K562 (cell line): Measurements from ENCODE around the gene BMF. TPM values are rescaled to one million over a fixed set of nuclear protein-coding genes. Genes with fewer than 3 reads are reported as not detected.

Experiments
- CBX1 ChIP-seq: sonication (generic); IDR thresholded peaks from 2 replicates; pipeline ENCODE4 v1.6.1; 2016; ENCODE audit warnings: antibody characterized with exemption, low read depth, mild to moderate bottlenecking
- KAT2B ChIP-seq: IDR thresholded peaks from one replicate; pipeline ENCODE4 v1.6.1; 2012; ENCODE audit warnings: low read depth, mild to moderate bottlenecking, control low read depth, inconsistent platforms, low read length, moderate library complexity
- MNT ChIP-seq, 2 experiments: fragments of 450-650 bp; conservative IDR thresholded peaks; 2 replicates each; pipeline ENCODE4 v1.6.1; 2017; ENCODE audit warnings: mild to moderate bottlenecking in 2 of 2, moderate library complexity in 2 of 2
- MXI1 ChIP-seq: IDR thresholded peaks from 2 replicates; pipeline ENCODE4 v1.6.1; 2011; ENCODE audit warnings: low read depth, mild to moderate bottlenecking, improper control_type of control experiment, low read length
- MYBL2 ChIP-seq, 2 experiments: fragments of 450-650 bp in 1 of 2; sonication (generic) in 1 of 2; formaldehyde crosslinking in 1 of 2; IDR thresholded peaks; 2 replicates each; pipeline versions ENCODE4 v1.6.1 to v1.8.1; 2017 to 2022; ENCODE audit warnings: borderline replicate concordance in 1 of 2, inconsistent platforms in 1 of 2, low read depth in 1 of 2, mild to moderate bottlenecking in 1 of 2, missing genetic modification reagents in 1 of 2, moderate library complexity in 1 of 2
- NCOA1 ChIP-seq: fragments of 450-650 bp; IDR thresholded peaks from 2 replicates; pipeline ENCODE4 v1.6.1; 2016; ENCODE audit warnings: low read depth
- NELFE ChIP-seq: IDR thresholded peaks from 2 replicates; pipeline ENCODE4 v1.6.1; 2011; ENCODE audit warnings: mild to moderate bottlenecking; ENCODE audit not compliant: insufficient read depth, insufficient read length
- PBX2 ChIP-seq, 2 experiments: IDR thresholded peaks in 1 of 2; conservative IDR thresholded peaks in 1 of 2; 2 replicates each; pipeline ENCODE4 v1.6.1; 2016; ENCODE audit warnings: low read depth in 2 of 2, mild to moderate bottlenecking in 1 of 2, missing compliant biosample characterization in 1 of 2, missing genetic modification characterization in 1 of 2, moderate library complexity in 1 of 2
- RFX1 ChIP-seq: fragments of 450-650 bp; IDR thresholded peaks from 2 replicates; pipeline ENCODE4 v1.6.1; 2016; ENCODE audit warnings: mild to moderate bottlenecking, moderate library complexity
- ZNF318 ChIP-seq, 2 experiments: fragments of 450-650 bp; IDR thresholded peaks; 2 replicates each; pipeline ENCODE4 v1.6.1; 2016; ENCODE audit warnings: mild to moderate bottlenecking in 2 of 2, borderline replicate concordance in 1 of 2, low read depth in 1 of 2, moderate library complexity in 1 of 2
- ZNF778 ChIP-seq: fragments of 450-650 bp; formaldehyde crosslinking; IDR thresholded peaks from 2 replicates; pipeline ENCODE4 v1.4.0; 2020; ENCODE audit warnings: mild to moderate bottlenecking, moderate library complexity
- ZSCAN29 ChIP-seq: fragments of 450-650 bp; IDR thresholded peaks from 2 replicates; pipeline ENCODE4 v1.6.1; 2017
- polyA plus RNA-seq, 8 experiments: library from polyadenylated mRNA; depleted of rRNA in 4 of 8; stranded (reverse) in 5 of 8; unstranded in 3 of 8; fragments of >200 nt; fragmentation: Nextera tagmentation in 2 of 8; fragmentation: Illumina TruSeq in 1 of 8; extraction: Ambion mirVana in 2 of 8; extraction: Trizol in 1 of 8; gene quantifications; 2 replicates each; pipeline versions ENCODE4 v1.2.1 to v1.2.3, GENCODE V29; 2011 to 2014; ENCODE audit warnings: inconsistent platforms in 1 of 8, missing spikeins in 1 of 8
- total RNA-seq, 7 experiments: library from RNA; depleted of rRNA in 6 of 7; stranded (reverse); fragments of >200 nt in 6 of 7; fragmentation: Illumina TruSeq in 2 of 7; extraction: Trizol in 2 of 7; gene quantifications; 2 replicates each; pipeline versions ENCODE4 v1.2.1 to v1.2.3, GENCODE V29; 2011 to 2021; ENCODE audit warnings: low replicate concordance in 1 of 7
- TF ChIP-seq, protein P1 (sequence below): sonication (generic); formaldehyde crosslinking; IDR thresholded peaks from 2 replicates; pipeline ENCODE4 v1.4.0; 2020; ENCODE audit warnings: mild to moderate bottlenecking, missing genetic modification reagents

BMF gene
- total and polyA plus RNA-seq, 9 of the 15 experiments (the other 6 are each of a cell fraction or from before 2014, with no cell fraction given) = 0.25 to 0.91 (median 0.59) TPM; not detected in 2

GRCh38 chr15:40080847-40081246 is 27.8 kb downstream of the BMF start (continued):
- TF ChIP-seq, protein P1, sequence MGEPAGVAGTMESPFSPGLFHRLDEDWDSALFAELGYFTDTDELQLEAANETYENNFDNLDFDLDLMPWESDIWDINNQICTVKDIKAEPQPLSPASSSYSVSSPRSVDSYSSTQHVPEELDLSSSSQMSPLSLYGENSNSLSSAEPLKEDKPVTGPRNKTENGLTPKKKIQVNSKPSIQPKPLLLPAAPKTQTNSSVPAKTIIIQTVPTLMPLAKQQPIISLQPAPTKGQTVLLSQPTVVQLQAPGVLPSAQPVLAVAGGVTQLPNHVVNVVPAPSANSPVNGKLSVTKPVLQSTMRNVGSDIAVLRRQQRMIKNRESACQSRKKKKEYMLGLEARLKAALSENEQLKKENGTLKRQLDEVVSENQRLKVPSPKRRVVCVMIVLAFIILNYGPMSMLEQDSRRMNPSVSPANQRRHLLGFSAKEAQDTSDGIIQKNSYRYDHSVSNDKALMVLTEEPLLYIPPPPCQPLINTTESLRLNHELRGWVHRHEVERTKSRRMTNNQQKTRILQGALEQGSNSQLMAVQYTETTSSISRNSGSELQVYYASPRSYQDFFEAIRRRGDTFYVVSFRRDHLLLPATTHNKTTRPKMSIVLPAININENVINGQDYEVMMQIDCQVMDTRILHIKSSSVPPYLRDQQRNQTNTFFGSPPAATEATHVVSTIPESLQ = no peak
- TF ChIP-seq RFX1 = no peak
- TF ChIP-seq MYBL2 (IDR thresholded peaks at IDR 0.05; ENCODE audit: low read depth) = no peak
- no peak for TF ChIP-seq MYBL2 (CRISPR knock-in tag; IDR thresholded peaks at IDR 0.05; ENCODE audit: borderline replicate concordance)
- no peak for TF ChIP-seq KAT2B
- TF ChIP-seq NCOA1 = 0 out of 2 replicates have a peak, but pooled peaks have one; percentile 24
- no peak for TF ChIP-seq ZNF318 (IDR thresholded peaks at IDR 0.05; ENCODE audit: borderline replicate concordance in 1 of 2, low read depth in 1 of 2)
- TF ChIP-seq CBX1 = no peak
- TF ChIP-seq NELFE = no peak
- TF ChIP-seq MXI1 = no peak
- TF ChIP-seq PBX2 (CRISPR knock-in tag; IDR thresholded peaks at IDR 0.05; ENCODE audit: low read depth) = no peak
- no peak for TF ChIP-seq PBX2 (tag; conservative IDR thresholded peaks at IDR 0.05; ENCODE audit: low read depth)
- TF ChIP-seq ZNF778 (CRISPR knock-in tag) = no peak
- no peak for TF ChIP-seq ZSCAN29
- TF ChIP-seq MNT (conservative IDR thresholded peaks at IDR 0.05) = no peak
